Neural cell (in vitro differentiated cells): ENCODE data around the gene TSC1. TPM values are rescaled to one million over a fixed set of nuclear protein-coding genes. Genes with fewer than 3 reads are reported as not detected.

Experiments
- H2AFZ ChIP-seq: fragments of 200-600, 300-800 bp; sonication (generic), shearing (Covaris generic); 2 replicates; pipeline ENCODE4 v1.6.0; 2014; ENCODE audit warnings: low read depth, mild to moderate bottlenecking, antibody characterized with exemption, low read length, moderate library complexity
- H3F3A ChIP-seq: fragments of 200-600 bp; shearing (Covaris generic); 2 replicates; pipeline ENCODE4 v1.6.1; 2016; ENCODE audit warnings: mild to moderate bottlenecking, moderate library complexity, mixed read lengths, antibody characterized with exemption, low read length; ENCODE audit not compliant: insufficient read depth, poor library complexity, severe bottlenecking
- H3K27ac ChIP-seq: fragments of 200-600, 300-800 bp; sonication (generic), shearing (Covaris generic); 2 replicates; pipeline ENCODE4 v1.5.1; 2014; ENCODE audit warnings: mild to moderate bottlenecking, low read length, moderate library complexity
- H3K27me3 ChIP-seq: fragments of 300-800, 200-600 bp; sonication (generic), shearing (Covaris generic); 2 replicates; pipeline ENCODE4 v1.6.0; 2014; ENCODE audit warnings: mild to moderate bottlenecking, low read depth, low read length, moderate library complexity; ENCODE audit not compliant: insufficient read depth
- H3K36me3 ChIP-seq: fragments of 300-800, 200-600 bp; sonication (generic), shearing (Covaris generic); 2 replicates; pipeline ENCODE4 v1.5.1; 2014; ENCODE audit warnings: mild to moderate bottlenecking, antibody characterized with exemption, low read length, moderate library complexity; ENCODE audit not compliant: insufficient read depth
- H3K4me2 ChIP-seq: fragments of 300-800, 200-600 bp; sonication (generic), shearing (Covaris generic); 2 replicates; pipeline ENCODE4 v1.6.0; 2014; ENCODE audit warnings: mild to moderate bottlenecking, low read length
- H3K4me3 ChIP-seq: fragments of 300-800, 200-600 bp; sonication (generic), shearing (Covaris generic); 2 replicates; pipeline ENCODE4 v1.5.1; 2014; ENCODE audit warnings: mild to moderate bottlenecking, low read length, moderate library complexity
- H3K79me2 ChIP-seq: fragments of 200-600 bp; shearing (Covaris generic); replicated peaks from 2 replicates; pipeline ENCODE4 v1.6.0; 2014; ENCODE audit warnings: mild to moderate bottlenecking, low read length, moderate library complexity; ENCODE audit not compliant: insufficient read depth
- H3K9ac ChIP-seq: fragments of 300-800, 200-600 bp; sonication (generic), shearing (Covaris generic); 2 replicates; pipeline ENCODE4 v1.6.1; 2016; ENCODE audit warnings: mild to moderate bottlenecking, low read length, mixed read lengths
- H3K9me2 ChIP-seq: fragments of 200-600 bp; shearing (Covaris generic); 2 replicates; pipeline ENCODE4 v1.6.1; 2016; ENCODE audit warnings: mild to moderate bottlenecking, low read length, mixed read lengths; ENCODE audit not compliant: insufficient read depth
- H3K9me3 ChIP-seq: fragments of 200-600, 300-800 bp; sonication (generic), shearing (Covaris generic); 2 replicates; pipeline ENCODE4 v1.6.1; 2016; ENCODE audit warnings: mild to moderate bottlenecking, mixed run types, low read length, moderate library complexity, mixed read lengths
- H4K20me1 ChIP-seq: fragments of 200-600 bp; shearing (Covaris generic); 2 replicates; pipeline ENCODE4 v1.6.1; 2016; ENCODE audit warnings: mild to moderate bottlenecking, mixed run types; ENCODE audit not compliant: insufficient read depth
- EP300 ChIP-seq: fragments of 450-650 bp; conservative IDR thresholded peaks from 2 replicates; pipeline ENCODE4 v1.6.1; 2014; ENCODE audit warnings: antibody characterized with exemption, mild to moderate bottlenecking, moderate library complexity; ENCODE audit not compliant: poor library complexity, severe bottlenecking
- EZH2 ChIP-seq: fragments of 200-600, 300-800 bp; shearing (Covaris generic), sonication (generic); IDR thresholded peaks from 2 replicates; pipeline ENCODE4 v1.6.1; 2014; ENCODE audit warnings: antibody characterized with exemption, low read length, borderline replicate concordance, mild to moderate bottlenecking; ENCODE audit not compliant: insufficient read depth, poor library complexity, severe bottlenecking
- MXI1 ChIP-seq: fragments of 450-650 bp; conservative IDR thresholded peaks from 2 replicates; pipeline ENCODE4 v1.6.1; 2014; ENCODE audit warnings: antibody characterized with exemption, mild to moderate bottlenecking; ENCODE audit not compliant: poor library complexity, severe bottlenecking
- POLR2AphosphoS5 ChIP-seq: IDR thresholded peaks from 2 replicates; pipeline ENCODE4 v1.6.1; 2012
- RAD21 ChIP-seq: fragments of 450-650 bp; conservative IDR thresholded peaks from 2 replicates; pipeline ENCODE4 v1.6.1; 2014; ENCODE audit warnings: antibody characterized with exemption, mild to moderate bottlenecking, moderate library complexity
- SMC3 ChIP-seq: fragments of 450-650 bp; conservative IDR thresholded peaks from 2 replicates; pipeline ENCODE4 v1.6.1; 2014; ENCODE audit warnings: antibody characterized with exemption, mild to moderate bottlenecking, moderate library complexity; ENCODE audit not compliant: poor library complexity
- TAF1 ChIP-seq: IDR thresholded peaks from 2 replicates; pipeline ENCODE4 v1.6.1; 2012; ENCODE audit warnings: low read depth
- polyA plus RNA-seq: library from polyadenylated mRNA; depleted of rRNA; stranded (reverse); fragments of >200 nt; gene quantifications from 2 replicates; pipeline ENCODE4 v1.2.3, GENCODE V29; 2014
- TF ChIP-seq, protein P1 (sequence below): fragments of 450-650 bp; IDR thresholded peaks from 2 replicates; pipeline ENCODE4 v1.5.1; 2014; ENCODE audit warnings: antibody characterized with exemption, mild to moderate bottlenecking, moderate library complexity; ENCODE audit not compliant: poor library complexity, severe bottlenecking
- TF ChIP-seq, protein P2 (sequence below): IDR thresholded peaks from 2 replicates; pipeline ENCODE4 v1.6.1; 2012; ENCODE audit warnings: borderline replicate concordance

TSC1 gene
- polyA plus RNA-seq, 1 donor from 2014 or later: 47.1 TPM

DNA sequence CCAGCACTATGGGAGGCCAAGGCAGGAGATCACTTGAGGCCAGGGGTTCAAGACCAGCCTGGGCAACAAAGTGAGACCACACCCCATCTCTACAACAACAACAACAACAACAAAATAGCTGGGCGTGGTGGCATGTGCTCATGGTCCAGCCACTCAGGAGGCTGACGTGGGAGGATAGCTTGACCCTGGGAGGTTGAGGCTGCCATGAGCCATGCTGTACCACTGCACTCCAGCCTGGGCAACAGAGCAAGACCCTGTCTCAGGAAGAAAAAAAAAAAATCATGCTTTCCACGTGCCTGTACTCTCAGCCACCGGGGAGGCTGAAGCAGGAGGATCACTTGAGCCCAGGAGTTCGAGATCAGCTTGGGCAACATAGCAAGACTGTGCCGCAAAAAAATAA lies 29.5 kb downstream of the TSC1 start:
- H2AFZ ChIP-seq: no peak overlapping the region
- TF ChIP-seq, protein P1, sequence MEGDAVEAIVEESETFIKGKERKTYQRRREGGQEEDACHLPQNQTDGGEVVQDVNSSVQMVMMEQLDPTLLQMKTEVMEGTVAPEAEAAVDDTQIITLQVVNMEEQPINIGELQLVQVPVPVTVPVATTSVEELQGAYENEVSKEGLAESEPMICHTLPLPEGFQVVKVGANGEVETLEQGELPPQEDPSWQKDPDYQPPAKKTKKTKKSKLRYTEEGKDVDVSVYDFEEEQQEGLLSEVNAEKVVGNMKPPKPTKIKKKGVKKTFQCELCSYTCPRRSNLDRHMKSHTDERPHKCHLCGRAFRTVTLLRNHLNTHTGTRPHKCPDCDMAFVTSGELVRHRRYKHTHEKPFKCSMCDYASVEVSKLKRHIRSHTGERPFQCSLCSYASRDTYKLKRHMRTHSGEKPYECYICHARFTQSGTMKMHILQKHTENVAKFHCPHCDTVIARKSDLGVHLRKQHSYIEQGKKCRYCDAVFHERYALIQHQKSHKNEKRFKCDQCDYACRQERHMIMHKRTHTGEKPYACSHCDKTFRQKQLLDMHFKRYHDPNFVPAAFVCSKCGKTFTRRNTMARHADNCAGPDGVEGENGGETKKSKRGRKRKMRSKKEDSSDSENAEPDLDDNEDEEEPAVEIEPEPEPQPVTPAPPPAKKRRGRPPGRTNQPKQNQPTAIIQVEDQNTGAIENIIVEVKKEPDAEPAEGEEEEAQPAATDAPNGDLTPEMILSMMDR: no peak
- TF ChIP-seq MXI1: no peak
- no peak for TF ChIP-seq POLR2AphosphoS5
- TF ChIP-seq TAF1: no peak
- TF ChIP-seq EZH2: no peak
- no peak for TF ChIP-seq EP300
- TF ChIP-seq, protein P2, sequence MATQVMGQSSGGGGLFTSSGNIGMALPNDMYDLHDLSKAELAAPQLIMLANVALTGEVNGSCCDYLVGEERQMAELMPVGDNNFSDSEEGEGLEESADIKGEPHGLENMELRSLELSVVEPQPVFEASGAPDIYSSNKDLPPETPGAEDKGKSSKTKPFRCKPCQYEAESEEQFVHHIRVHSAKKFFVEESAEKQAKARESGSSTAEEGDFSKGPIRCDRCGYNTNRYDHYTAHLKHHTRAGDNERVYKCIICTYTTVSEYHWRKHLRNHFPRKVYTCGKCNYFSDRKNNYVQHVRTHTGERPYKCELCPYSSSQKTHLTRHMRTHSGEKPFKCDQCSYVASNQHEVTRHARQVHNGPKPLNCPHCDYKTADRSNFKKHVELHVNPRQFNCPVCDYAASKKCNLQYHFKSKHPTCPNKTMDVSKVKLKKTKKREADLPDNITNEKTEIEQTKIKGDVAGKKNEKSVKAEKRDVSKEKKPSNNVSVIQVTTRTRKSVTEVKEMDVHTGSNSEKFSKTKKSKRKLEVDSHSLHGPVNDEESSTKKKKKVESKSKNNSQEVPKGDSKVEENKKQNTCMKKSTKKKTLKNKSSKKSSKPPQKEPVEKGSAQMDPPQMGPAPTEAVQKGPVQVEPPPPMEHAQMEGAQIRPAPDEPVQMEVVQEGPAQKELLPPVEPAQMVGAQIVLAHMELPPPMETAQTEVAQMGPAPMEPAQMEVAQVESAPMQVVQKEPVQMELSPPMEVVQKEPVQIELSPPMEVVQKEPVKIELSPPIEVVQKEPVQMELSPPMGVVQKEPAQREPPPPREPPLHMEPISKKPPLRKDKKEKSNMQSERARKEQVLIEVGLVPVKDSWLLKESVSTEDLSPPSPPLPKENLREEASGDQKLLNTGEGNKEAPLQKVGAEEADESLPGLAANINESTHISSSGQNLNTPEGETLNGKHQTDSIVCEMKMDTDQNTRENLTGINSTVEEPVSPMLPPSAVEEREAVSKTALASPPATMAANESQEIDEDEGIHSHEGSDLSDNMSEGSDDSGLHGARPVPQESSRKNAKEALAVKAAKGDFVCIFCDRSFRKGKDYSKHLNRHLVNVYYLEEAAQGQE: no peak
- no peak for TF ChIP-seq SMC3
- TF ChIP-seq RAD21: no peak

GRCh38 chr9:132912131-132912530 lies 32.3 kb downstream of the TSC1 start:
- H3K79me2 ChIP-seq: no peaks in the 10 kb centered on the region

More for the DNA sequence above, 29.5 kb downstream of the TSC1 start:
- Histone ChIP-seq H3K4me3 (no peak overlapping the region), H3K4me2 (no peak overlapping the region), H3K79me2 (no peaks in the 10 kb centered on the region), H3K9me2 (no peaks in the 10 kb centered on the region), H4K20me1 (no peaks in the 10 kb centered on the region), H3K9me3 (no peaks in the 10 kb centered on the region), H3K27me3 (no peaks in the 10 kb centered on the region), H3K27ac (no peak overlapping the region), H3F3A (no peaks in the 10 kb centered on the region), H3K36me3 (peaks cover 9% of the 10 kb centered on the region), H3K9ac (no peak overlapping the region)

More at GRCh38 chr9:132912131-132912530, 32.3 kb downstream of the TSC1 start:
- Histone ChIP-seq H3K9ac (no peak overlapping the region), H4K20me1 (no peaks in the 10 kb centered on the region), H2AFZ (no peak overlapping the region), H3K4me2 (no peak overlapping the region), H3F3A (no peaks in the 10 kb centered on the region), H3K4me3 (no peak overlapping the region), H3K36me3 (peaks cover 9% of the 10 kb centered on the region), H3K27ac (no peak overlapping the region), H3K9me3 (no peaks in the 10 kb centered on the region), H3K27me3 (no peaks in the 10 kb centered on the region), H3K9me2 (no peaks in the 10 kb centered on the region)
- TF ChIP-seq, protein P2: no peak
- no peak for TF ChIP-seq TAF1
- TF ChIP-seq EZH2: no peak
- no peak for TF ChIP-seq MXI1
